ENCODE data around the gene S100A1.
A peak's percentile ranks its signal among the peaks of the same experiment; 100 is the strongest.

DNA sequence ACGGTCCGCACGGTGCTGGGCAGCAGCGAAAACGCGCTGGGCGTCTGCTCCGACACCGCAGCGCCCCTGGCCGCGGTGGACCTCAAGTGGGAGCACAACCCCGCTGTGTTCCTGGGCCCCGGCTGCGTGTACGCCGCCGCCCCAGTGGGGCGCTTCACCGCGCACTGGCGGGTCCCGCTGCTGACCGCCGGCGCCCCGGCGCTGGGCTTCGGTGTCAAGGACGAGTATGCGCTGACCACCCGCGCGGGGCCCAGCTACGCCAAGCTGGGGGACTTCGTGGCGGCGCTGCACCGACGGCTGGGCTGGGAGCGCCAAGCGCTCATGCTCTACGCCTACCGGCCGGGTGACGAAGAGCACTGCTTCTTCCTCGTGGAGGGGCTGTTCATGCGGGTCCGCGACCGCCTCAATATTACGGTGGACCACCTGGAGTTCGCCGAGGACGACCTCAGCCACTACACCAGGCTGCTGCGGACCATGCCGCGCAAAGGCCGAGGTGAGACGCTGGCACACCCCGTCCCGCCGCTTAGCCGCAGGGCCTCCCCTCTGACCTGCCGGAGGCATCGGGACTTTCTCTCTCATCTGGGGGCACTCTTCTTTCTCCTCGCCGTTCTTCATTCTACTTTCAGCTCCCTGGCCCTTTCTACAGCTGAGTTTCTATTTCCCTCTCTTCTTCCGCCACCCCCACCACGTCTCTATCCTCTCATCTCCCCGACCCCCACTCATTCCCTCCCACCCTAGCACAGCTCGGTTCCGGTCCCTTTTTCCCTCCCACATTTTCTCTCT is 51.3 kb downstream of the S100A1 start:
- TF ChIP-seq ZNF274 (IDR thresholded peaks at IDR 0.05; ENCODE audit: low read depth, low read length), result no peak
- TF ChIP-seq SUZ12 (IDR thresholded peaks at IDR 0.05; ENCODE audit: extremely low read depth, insufficient read depth, insufficient read length), result peak; percentile 82
- TF ChIP-seq YY1 (IDR thresholded peaks at IDR 0.05; ENCODE audit: insufficient read depth, insufficient read length), result no peak
